Activated T-helper 1 cell treated with anti-CD3 and anti-CD28 coated beads, Interleukin-2, amount 50 U/mL, for 16 hours (primary cell): Measurements from ENCODE around the gene ELOVL6.
"Not testable (repeated sequence)": the region's sequence is repeated elsewhere in the genome, so short reads cannot be mapped to it uniquely, and the experiment has no call there.

Experiments used
- DNase-seq, 2 donors: peaks; one replicate each; pipeline ENCODE4 v3.0.0-alpha.2; 2020; ENCODE audit warnings: low read depth in 1 of 2, low spot score in 1 of 2

The ELOVL6 gene

GRCh38 chr4:110163327-110164069 is 34.9 kb downstream of the ELOVL6 start:
- DNase-seq, result no peak

DNA sequence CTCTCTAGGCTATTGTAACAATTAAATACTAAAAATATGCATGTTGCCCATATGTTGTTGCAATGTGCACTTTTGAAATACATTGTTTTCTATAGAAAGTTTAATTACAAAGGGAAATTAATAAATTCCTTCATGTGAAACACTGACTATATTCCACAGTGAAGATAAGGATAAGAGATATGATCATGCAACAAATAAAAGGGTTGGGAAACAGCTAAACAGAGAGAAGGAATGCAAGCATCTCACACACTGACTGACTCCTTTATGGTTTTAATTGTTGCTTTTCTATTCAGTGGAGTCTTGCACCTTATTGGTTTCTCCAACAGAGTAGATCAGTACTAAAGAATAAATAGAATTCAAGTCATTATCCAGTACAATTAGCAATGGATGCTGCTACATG is 37.8 kb downstream of the ELOVL6 start:
- no peak for DNase-seq

DNA sequence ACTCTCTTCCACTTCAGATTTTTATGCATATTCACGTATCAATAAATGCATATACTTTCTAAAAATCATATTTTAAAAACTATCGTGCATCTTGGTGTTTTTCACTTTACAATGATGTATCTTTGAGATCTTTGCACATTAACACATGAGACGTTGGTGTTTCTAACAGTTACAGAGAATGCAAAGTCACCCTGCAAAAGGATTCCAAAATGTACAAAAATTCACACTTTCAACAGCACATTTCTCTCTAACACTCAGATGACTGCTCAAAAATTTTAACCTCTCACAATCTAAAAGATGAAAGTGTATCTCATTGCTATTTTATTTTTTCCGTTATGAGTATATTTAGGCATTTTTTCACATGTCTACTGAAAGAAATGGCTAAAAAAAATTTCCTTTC is 38.9 kb downstream of the ELOVL6 start:
- DNase-seq, result no peak

DNA sequence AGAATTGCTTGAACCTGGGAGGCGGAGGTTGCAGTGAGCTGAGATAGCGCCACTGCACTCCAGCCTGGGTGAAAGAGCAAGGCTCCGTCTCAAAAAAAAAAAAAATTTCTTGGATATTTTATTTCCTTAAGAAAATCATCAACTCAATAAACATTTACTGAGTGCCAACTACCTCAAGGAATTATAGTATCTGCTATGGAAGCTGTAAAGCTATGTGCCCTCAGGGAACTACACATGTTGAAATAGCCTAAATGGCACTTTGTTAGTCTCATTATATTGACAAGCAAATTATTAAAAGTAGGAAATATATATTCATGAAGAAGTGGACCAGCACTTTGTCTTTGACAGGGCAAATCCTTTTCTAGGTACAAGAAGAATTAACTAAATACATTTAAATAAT is 40.8 kb downstream of the ELOVL6 start:
- DNase-seq, result no peak

- not testable (repeated sequence) for DNase-seq
Observed at GRCh38 chr4:110157166-110157565, 41.2 kb downstream of the ELOVL6 start.

GRCh38 chr4:110156442-110156841 is 42.0 kb downstream of the ELOVL6 start:
- DNase-seq, result no peak

DNA sequence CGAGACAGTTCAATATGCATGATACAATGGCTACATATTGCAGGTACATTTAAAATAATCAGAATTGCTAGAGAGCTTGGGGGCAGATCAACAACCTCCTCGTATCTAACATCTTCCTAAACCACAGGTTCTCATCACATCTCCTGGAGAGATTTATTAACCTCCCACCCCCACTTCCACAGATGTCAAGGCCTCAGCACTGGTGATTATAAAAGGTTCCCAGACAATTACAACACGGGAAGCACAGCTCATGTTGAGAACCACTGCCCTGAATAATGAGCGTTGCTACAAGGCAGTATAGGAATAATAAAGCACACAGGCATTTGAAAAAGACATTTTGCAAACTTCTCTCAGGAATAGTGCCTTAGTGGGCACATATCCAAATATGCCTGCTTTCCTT is 42.8 kb downstream of the ELOVL6 start:
- no peak for DNase-seq

DNA sequence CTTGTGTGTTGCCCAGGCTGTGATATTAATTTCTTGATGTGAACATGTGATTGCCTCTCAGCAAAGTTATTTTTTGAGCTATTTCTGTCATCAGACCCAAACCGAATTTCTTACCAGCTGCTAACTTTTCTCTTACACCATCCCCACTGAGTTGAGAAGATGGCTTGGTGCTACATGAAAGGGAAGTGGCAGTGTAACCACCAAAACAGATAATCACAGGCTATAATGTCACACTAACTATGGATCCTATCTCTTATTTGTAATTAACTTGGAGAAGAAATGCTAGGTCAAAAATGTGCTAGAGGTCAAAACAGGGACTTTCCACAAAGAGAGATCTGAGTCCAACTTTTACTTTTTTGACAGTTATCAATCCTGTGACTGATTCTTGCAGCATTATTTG is 43.8 kb downstream of the ELOVL6 start:
- no peak for DNase-seq

DNA sequence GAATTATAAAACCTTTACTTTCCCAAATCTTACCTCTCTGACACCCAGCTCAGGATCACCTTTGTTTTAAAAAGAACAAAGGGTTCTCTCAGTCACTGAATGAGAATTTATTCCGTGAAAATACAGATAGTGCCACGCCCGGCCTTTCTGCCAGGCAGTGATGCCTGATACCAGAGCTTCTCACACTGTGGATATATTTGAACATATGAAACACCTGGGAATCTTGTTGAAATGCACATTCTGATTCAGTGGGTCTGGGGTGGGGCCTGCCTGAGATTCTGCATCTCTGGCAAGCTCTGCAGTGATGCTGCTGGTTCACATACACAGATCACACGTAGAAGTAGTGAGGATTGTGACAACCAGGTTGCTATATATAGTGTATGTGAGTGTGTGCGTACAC is 46.0 kb downstream of the ELOVL6 start:
- DNase-seq, result no peak

- no peak for DNase-seq
Observed at GRCh38 chr4:110149089-110149488, 49.3 kb downstream of the ELOVL6 start.

GRCh38 chr4:110142461-110142860 is 56.0 kb downstream of the ELOVL6 start:
- DNase-seq, result no peak

DNA sequence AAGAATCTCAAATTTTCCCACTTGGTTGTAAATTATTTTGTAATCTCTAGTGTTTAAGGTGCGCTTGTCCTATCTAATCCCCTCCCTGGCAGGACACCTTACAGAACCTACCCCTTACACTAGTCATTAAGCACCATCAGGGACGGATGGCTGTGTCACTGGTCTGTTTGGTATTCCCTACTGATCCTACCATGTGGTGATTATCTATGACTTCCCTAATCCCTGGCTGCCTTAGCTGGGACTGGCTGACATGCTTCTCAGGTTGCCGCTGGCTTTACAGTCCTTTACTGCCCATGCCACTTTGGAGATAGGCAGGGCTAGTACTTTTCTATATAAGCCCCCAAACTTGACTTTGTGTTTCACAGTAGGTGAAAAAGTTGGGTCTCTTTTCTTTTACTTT is 58.6 kb downstream of the ELOVL6 start:
- no peak for DNase-seq

DNA sequence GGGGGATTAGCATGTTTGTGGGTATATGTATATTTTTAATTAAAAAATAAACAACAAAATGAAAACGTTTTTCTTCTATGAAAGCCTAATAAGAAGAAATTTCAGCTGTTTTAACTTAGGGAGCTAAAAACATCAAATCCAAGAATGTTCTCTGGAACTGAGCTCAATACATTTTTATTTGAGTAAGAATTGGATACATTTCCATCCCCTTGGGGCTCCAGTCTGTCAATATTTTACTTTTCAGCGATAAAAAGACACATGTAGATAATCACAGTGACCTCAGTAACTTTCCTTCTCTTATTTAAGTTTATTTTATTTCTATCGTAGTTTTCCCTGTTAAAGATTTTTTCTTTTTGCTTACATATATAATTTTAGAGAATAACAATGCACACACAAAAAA is 59.3 kb downstream of the ELOVL6 start:
- no peak for DNase-seq

- DNase-seq, result no peak
Observed at GRCh38 chr4:110138551-110138950, 59.9 kb downstream of the ELOVL6 start.

- no peak for DNase-seq
Observed at GRCh38 chr4:110137829-110138228, 60.6 kb downstream of the ELOVL6 start.

- DNase-seq, result no peak
Observed at GRCh38 chr4:110135523-110135922, 62.9 kb downstream of the ELOVL6 start.

DNA sequence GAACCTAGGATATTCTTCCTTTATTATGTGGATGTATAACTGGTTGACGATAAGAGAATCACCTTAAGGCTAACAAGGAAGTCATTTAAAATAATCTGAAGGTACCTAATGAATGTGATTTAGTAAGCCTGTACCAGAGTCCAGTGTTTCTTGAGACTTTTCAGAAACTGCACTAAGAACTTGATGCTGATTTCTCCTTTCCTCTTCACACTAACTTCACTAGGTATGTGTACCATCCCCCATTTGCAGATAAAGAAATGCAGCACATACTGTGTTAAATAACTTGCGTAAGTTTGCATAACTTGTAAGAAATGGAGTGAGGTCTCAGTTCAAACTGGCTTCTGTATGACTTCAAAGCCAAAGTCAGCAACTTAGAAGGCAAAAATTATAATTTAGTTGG is 63.3 kb downstream of the ELOVL6 start:
- no peak for DNase-seq

- DNase-seq, result no peak
Observed at GRCh38 chr4:110134269-110134869, 64.0 kb downstream of the ELOVL6 start.

GRCh38 chr4:110132816-110133719 is 65.3 kb downstream of the ELOVL6 start:
- no peak for DNase-seq

GRCh38 chr4:110131916-110132315 is 66.5 kb downstream of the ELOVL6 start:
- DNase-seq, result no peak

DNA sequence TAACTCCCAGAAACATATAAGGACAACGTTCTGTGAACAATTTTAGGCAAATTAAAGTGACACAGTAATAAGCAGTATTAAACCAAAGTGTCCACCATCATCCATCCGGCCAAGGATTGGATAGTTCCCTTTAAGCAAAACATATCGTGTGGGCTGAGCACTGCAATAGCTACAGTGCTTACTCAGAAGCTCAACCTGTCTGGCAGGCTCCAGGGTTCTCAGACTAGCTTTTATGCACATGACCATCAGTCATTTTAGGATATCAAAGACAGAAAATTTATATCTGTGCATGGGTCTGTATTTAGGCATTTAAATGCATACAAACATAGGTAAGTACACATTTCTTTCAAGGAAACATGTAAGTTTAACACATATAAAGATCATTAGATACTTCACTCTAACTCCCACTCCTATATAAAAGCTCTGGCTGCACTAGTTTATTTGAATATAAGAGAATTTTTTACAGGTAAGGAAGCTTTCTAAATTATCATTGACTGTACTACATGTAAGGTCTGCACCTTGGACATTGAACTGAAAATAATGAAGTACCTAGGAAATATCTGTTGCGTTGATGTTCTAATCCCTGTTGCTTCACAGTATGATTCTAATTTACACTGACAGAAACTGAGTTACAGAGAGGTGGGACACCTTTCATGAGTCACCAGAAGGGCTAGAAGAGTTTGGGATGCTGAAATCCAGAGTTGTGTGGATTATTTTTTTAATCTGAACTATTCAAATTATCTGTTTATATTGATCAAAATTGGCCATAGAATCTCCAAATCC is 67.6 kb downstream of the ELOVL6 start:
- no peak for DNase-seq
